Astrocyte (in vitro differentiated cells and primary cell): ENCODE data around the gene CORO7. TPM values are rescaled to one million over a fixed set of nuclear protein-coding genes. Genes with fewer than 3 reads are reported as not detected.
A peak's percentile ranks its signal among the peaks of the same experiment; 100 is the strongest.

Source experiments
- DNase-seq: peaks from one replicate; pipeline ENCODE4 v3.0.0-alpha.2; 2010; ENCODE audit warnings: low read depth
- FAIRE-seq: peaks from 2 replicates; lab custom pipeline; 2011; peaks lifted over from hg19 to GRCh38; lab: Jason Lieb, UNC
- H2AFZ ChIP-seq: 2 replicates; pipeline ENCODE4 v1.6.0; 2012; ENCODE audit warnings: low read depth, low read length, inconsistent platforms
- H3K27ac ChIP-seq: 2 replicates; pipeline ENCODE4 v1.5.1; 2011; ENCODE audit warnings: low read depth, low read length, inconsistent platforms
- H3K27me3 ChIP-seq: 2 replicates; pipeline ENCODE4 v1.6.0; 2011; ENCODE audit warnings: low read length, inconsistent platforms; ENCODE audit not compliant: insufficient read depth
- H3K36me3 ChIP-seq: 2 replicates; pipeline ENCODE4 v1.5.1; 2011; ENCODE audit warnings: low read length, inconsistent platforms; ENCODE audit not compliant: insufficient read depth
- H3K4me1 ChIP-seq: 2 replicates; pipeline ENCODE4 v1.5.1; 2011; ENCODE audit warnings: low read length, inconsistent platforms; ENCODE audit not compliant: insufficient read depth
- H3K4me2 ChIP-seq: 2 replicates; pipeline ENCODE4 v1.6.0; 2012; ENCODE audit warnings: low read length, inconsistent platforms
- H3K4me3 ChIP-seq: 2 replicates; pipeline ENCODE4 v1.5.1; 2011; ENCODE audit warnings: low read depth, mild to moderate bottlenecking, low read length, inconsistent platforms; ENCODE audit not compliant: insufficient read depth
- H3K79me2 ChIP-seq: 2 replicates; pipeline ENCODE4 v1.6.0; 2012; ENCODE audit warnings: mild to moderate bottlenecking, low read length, inconsistent platforms; ENCODE audit not compliant: insufficient read depth
- H3K9ac ChIP-seq: 2 replicates; pipeline ENCODE4 v1.6.0; 2012; ENCODE audit warnings: mild to moderate bottlenecking, low read length, inconsistent platforms
- H3K9me3 ChIP-seq: 2 replicates; pipeline ENCODE4 v1.5.1; 2012; ENCODE audit warnings: low read depth, mild to moderate bottlenecking, low read length, inconsistent platforms; ENCODE audit not compliant: insufficient read depth
- H4K20me1 ChIP-seq: 2 replicates; pipeline ENCODE4 v1.6.0; 2012; ENCODE audit warnings: low read length, inconsistent platforms; ENCODE audit not compliant: insufficient read depth
- H3K27ac Mint-ChIP-seq: one replicate; pipeline ENCODE4 v1.8.0; 2021; ENCODE audit warnings: mild to moderate bottlenecking, mixed read lengths; ENCODE audit not compliant: unreplicated experiment
- H3K27me3 Mint-ChIP-seq: one replicate; pipeline ENCODE4 v1.8.0; 2021; ENCODE audit warnings: low read depth, mixed read lengths; ENCODE audit not compliant: unreplicated experiment
- H3K36me3 Mint-ChIP-seq: one replicate; pipeline ENCODE4 v1.8.0; 2021; ENCODE audit warnings: low read depth, mixed read lengths; ENCODE audit not compliant: unreplicated experiment
- H3K4me1 Mint-ChIP-seq: one replicate; pipeline ENCODE4 v1.8.0; 2021; ENCODE audit warnings: low read depth, mixed read lengths; ENCODE audit not compliant: unreplicated experiment
- H3K4me3 Mint-ChIP-seq: one replicate; pipeline ENCODE4 v1.8.0; 2021; ENCODE audit warnings: mild to moderate bottlenecking, moderate library complexity, mixed read lengths; ENCODE audit not compliant: unreplicated experiment
- H3K9me3 Mint-ChIP-seq: one replicate; pipeline ENCODE4 v1.8.0; 2021; ENCODE audit warnings: mild to moderate bottlenecking, mixed read lengths; ENCODE audit not compliant: unreplicated experiment
- EZH2 ChIP-seq: IDR thresholded peaks from 2 replicates; pipeline ENCODE4 v1.6.1; 2012; ENCODE audit warnings: mild to moderate bottlenecking, low read length, inconsistent platforms; ENCODE audit not compliant: insufficient read depth
- total RNA-seq: library from RNA; stranded (reverse); gene quantifications from 2 replicates; pipeline ENCODE4 v1.2.1, GENCODE V29; 2021
- TF ChIP-seq, protein P1 (sequence below): IDR thresholded peaks from 2 replicates; pipeline ENCODE4 v1.5.1; 2011; ENCODE audit warnings: low read depth, mild to moderate bottlenecking, inconsistent platforms, low read length, moderate library complexity; ENCODE audit not compliant: insufficient read depth

Gene CORO7
- total RNA-seq, 1 donor from 2014 or later = 26.4 TPM

DNA sequence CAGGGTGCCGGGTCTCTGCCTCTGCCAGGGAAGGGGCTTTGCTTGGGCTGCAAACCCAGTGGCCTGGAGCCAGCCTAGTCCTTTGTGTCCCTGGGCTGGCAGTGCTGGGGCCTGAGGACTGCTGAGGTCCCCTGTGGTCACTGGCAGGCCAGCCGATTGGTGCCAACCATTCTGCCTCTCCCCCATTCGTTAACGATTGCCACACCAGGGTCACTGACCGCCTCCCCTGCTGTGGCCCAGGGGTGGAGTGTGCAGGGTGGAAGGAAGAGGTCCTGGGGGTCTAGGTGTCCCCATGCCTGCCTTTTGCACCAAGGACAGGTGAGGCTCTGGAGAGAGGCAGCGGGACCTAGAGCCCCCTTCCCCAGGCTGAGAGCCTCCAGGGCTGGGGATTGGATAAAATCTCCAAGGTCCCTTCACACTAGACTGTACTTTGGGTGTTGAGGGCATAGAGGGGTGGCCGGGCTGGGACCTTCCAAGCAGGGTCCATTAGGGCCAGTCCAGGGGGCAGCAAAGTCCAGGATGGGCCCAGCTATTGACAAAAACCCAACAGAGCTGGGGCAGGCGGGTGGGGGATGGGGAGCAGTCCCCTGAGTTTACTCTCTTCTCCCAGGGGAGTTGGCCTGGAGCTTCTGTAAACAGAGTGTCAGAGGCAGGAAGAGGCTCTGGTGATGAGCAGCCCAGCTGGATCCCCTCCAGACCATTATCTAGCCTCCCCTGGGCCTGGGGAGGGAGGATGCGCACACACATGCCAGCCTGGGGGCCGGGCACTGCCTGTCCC lies 43.6 kb downstream of the CORO7 start:
- no peak overlapping the region for H3K27ac Mint-ChIP-seq
- Histone ChIP-seq H3K9ac (peak overlapping the region; percentile 91), H3K27me3 (no peaks in the 10 kb centered on the region), H3K27ac (peak overlapping the region; percentile 95), H4K20me1 (peaks cover 46% of the 10 kb centered on the region), H2AFZ (no peak overlapping the region), H3K36me3 (no peaks in the 10 kb centered on the region), H3K4me2 (peak overlapping the region; percentile 96), H3K9me3 (no peaks in the 10 kb centered on the region), H3K79me2 (peaks cover 56% of the 10 kb centered on the region), H3K4me3 (peak overlapping the region; percentile 83), H3K4me1 (peaks cover 70% of the 10 kb centered on the region)
- peak overlapping the region; percentile 89 for H3K4me3 Mint-ChIP-seq
- peaks cover 29% of the 10 kb centered on the region for H3K4me1 Mint-ChIP-seq
- FAIRE-seq = peak; percentile 13
- DNase-seq = no peak
- H3K9me3 Mint-ChIP-seq = no peaks in the 10 kb centered on the region
- peaks cover 2% of the 10 kb centered on the region for H3K36me3 Mint-ChIP-seq
- TF ChIP-seq EZH2 = no peak
- TF ChIP-seq, protein P1, sequence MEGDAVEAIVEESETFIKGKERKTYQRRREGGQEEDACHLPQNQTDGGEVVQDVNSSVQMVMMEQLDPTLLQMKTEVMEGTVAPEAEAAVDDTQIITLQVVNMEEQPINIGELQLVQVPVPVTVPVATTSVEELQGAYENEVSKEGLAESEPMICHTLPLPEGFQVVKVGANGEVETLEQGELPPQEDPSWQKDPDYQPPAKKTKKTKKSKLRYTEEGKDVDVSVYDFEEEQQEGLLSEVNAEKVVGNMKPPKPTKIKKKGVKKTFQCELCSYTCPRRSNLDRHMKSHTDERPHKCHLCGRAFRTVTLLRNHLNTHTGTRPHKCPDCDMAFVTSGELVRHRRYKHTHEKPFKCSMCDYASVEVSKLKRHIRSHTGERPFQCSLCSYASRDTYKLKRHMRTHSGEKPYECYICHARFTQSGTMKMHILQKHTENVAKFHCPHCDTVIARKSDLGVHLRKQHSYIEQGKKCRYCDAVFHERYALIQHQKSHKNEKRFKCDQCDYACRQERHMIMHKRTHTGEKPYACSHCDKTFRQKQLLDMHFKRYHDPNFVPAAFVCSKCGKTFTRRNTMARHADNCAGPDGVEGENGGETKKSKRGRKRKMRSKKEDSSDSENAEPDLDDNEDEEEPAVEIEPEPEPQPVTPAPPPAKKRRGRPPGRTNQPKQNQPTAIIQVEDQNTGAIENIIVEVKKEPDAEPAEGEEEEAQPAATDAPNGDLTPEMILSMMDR = no peak
- H3K27me3 Mint-ChIP-seq = no peaks in the 10 kb centered on the region

DNA sequence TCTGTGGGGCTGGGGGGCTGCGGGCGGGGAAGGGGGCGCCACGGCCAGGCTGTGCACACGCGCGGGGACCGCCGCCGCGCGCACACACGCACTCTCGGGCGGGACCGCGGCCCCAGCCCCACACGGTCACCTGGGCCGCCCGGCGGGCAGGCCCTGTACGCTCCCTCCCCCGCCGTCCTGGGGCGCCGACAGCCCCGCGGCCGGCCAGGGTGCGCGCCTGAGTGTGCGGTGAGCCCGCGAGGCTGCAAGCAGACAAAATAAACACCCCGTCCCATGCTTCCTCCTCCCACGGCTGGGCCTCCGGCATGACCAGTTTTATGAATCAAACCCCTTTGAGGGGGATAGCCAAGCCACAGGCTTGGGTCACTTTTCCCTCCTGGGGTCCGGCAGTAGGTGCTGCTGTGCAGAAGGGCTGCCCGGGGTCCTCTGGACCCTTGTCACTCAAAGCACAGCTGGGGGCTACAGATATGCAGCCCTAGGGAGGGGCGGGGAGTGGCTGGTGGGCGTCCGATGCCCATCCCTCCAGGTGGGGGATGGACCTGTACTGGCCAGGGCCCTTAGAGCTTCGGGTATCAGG lies 44.3 kb downstream of the CORO7 start:
- Histone ChIP-seq H3K79me2 (peaks cover 49% of the 10 kb centered on the region), H3K27me3 (no peaks in the 10 kb centered on the region), H3K4me1 (peaks cover 64% of the 10 kb centered on the region), H4K20me1 (peaks cover 41% of the 10 kb centered on the region), H3K4me2 (peak overlapping the region; percentile 96), H3K9ac (peak overlapping the region; percentile 91), H3K36me3 (no peaks in the 10 kb centered on the region), H2AFZ (no peak overlapping the region), H3K27ac (peak overlapping the region; percentile 95), H3K9me3 (no peaks in the 10 kb centered on the region), H3K4me3 (peak overlapping the region; percentile 83)
- DNase-seq = peak; percentile 47
- TF ChIP-seq EZH2 = no peak
- TF ChIP-seq, protein P1 = no peak
- peaks cover 30% of the 10 kb centered on the region for H3K4me1 Mint-ChIP-seq
- H3K4me3 Mint-ChIP-seq = peak overlapping the region; percentile 89
- H3K9me3 Mint-ChIP-seq = no peaks in the 10 kb centered on the region
- H3K36me3 Mint-ChIP-seq = peaks cover 6% of the 10 kb centered on the region
- no peaks in the 10 kb centered on the region for H3K27me3 Mint-ChIP-seq
- no peak overlapping the region for H3K27ac Mint-ChIP-seq
- FAIRE-seq = no peak
